Measurements from ENCODE around the gene KCNQ1.

Gene KCNQ1

DNA sequence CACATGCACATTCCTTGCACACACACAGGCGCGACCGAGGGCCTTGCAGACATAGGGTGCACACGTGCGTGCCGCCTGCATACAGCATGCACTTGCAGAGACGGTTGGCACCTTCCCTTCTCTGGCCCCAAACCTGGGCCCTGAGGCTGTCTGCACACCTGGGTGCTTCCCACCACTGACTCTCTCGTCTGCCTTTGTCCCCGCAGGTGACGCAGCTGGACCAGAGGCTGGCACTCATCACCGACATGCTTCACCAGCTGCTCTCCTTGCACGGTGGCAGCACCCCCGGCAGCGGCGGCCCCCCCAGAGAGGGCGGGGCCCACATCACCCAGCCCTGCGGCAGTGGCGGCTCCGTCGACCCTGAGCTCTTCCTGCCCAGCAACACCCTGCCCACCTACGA lies 402.8 kb downstream of the KCNQ1 start:
- DNase-seq (ENCODE audit: insufficient read length, low spot score) = no peak
- FAIRE-seq = no peak
- TF ChIP-seq CTCF (IDR thresholded peaks at IDR 0.05; ENCODE audit: insufficient read depth, missing control alignments) = no peak

GRCh38 chr11:2848497-2848896 lies 403.7 kb downstream of the KCNQ1 start:
- DNase-seq (ENCODE audit: insufficient read length, low spot score) (no peak), FAIRE-seq (no peak)
- no peak for TF ChIP-seq CTCF (IDR thresholded peaks at IDR 0.05; ENCODE audit: insufficient read depth, missing control alignments)

GRCh38 chr11:2849994-2850770 lies 405.4 kb downstream of the KCNQ1 start:
- DNase-seq (ENCODE audit: insufficient read length, low spot score) (no peak), FAIRE-seq (no peak)
- no peak for TF ChIP-seq CTCF (IDR thresholded peaks at IDR 0.05; ENCODE audit: insufficient read depth, missing control alignments)

- no peak for TF ChIP-seq CTCF (IDR thresholded peaks at IDR 0.05; ENCODE audit: insufficient read depth, missing control alignments)
- DNase-seq (ENCODE audit: insufficient read length, low spot score) (no peak), FAIRE-seq (no peak)
Measured at GRCh38 chr11:2853401-2853800, 408.6 kb downstream of the KCNQ1 start.

DNA sequence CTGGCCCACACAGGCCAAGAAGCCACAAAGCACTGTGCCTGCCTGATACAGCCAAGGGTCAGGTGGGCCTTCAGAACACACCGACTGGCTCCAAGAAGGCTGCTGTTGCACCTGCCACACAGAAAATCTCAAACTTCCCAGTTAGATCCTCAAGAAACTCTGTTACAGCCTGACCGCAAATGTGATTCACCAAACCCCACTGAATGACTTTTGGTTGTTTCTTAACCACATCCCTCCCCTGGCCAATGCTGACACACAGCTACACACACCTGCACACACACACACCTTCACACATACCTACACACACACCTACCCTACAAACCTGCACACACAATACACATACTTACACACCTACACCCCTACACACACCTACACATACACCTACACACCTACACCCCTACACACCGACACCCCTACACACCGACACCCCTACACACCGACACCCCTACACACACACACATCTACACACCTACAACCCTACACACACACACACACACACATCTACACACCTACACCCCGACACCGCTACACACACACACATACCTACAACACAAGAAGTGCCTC lies 409.3 kb downstream of the KCNQ1 start:
- FAIRE-seq (no peak), DNase-seq (ENCODE audit: insufficient read length, low spot score) (no peak)
- TF ChIP-seq CTCF (IDR thresholded peaks at IDR 0.05; ENCODE audit: insufficient read depth, missing control alignments) = no peak

- no peak for TF ChIP-seq CTCF (IDR thresholded peaks at IDR 0.05; ENCODE audit: insufficient read depth, missing control alignments)
- FAIRE-seq (no peak), DNase-seq (ENCODE audit: insufficient read length, low spot score) (no peak)
Measured at GRCh38 chr11:2855162-2855561, 410.4 kb downstream of the KCNQ1 start.

- FAIRE-seq = no peak
- DNase-seq (ENCODE audit: insufficient read length, low spot score) = no peak
- TF ChIP-seq CTCF (IDR thresholded peaks at IDR 0.05; ENCODE audit: insufficient read depth, missing control alignments) = no peak
Measured at GRCh38 chr11:2857276-2857675, 412.5 kb downstream of the KCNQ1 start.
